HCT116 (cell line): ENCODE measurements around the gene PPP1R1B. TPM values are rescaled to one million over a fixed set of nuclear protein-coding genes. Genes with fewer than 3 reads are reported as not detected.

Experiments used
- ATAC-seq: fragments of 200-7000 bp; cut with Tn5 transposase; 2 replicates; pipeline ENCODE4 v1.9.1; 2020; ENCODE audit warnings: mild to moderate bottlenecking, moderate library complexity
- BruUV-seq: library from RNA; stranded (reverse); fragments of 400-500 nt; replicated peaks from 2 replicates; lab custom pipeline; 2021; lab: Mats Ljungman, UMichigan
- CTCF ChIA-PET: fragments of 300-600 bp; sonication (Branson Sonifier 250); formaldehyde crosslinking; loops from one replicate; lab custom pipeline; 2021; ENCODE audit warnings: antibody characterized with exemption; lab: Charles Lee
- POLR2A ChIA-PET: fragments of 300-600, 350-600 bp; sonication (Branson Sonifier 250); formaldehyde crosslinking; loops from one replicate; lab custom pipeline; 2021; ENCODE audit warnings: antibody characterized with exemption; lab: Charles Lee
- RAD21 ChIA-PET, 2 experiments: fragments of 300-600 bp; sonication (Branson Sonifier 250); formaldehyde crosslinking; loops; one replicate each; lab custom pipeline; 2023; ENCODE audit warnings: low total read pairs in 2 of 2; ENCODE audit not compliant: uncharacterized antibody in 2 of 2, unreplicated experiment in 2 of 2, low non-redundant PET in 1 of 2; lab: Charles Lee
- DNase-seq: peaks from one replicate; pipeline ENCODE4 v3.0.0-alpha.2; 2010; ENCODE audit warnings: low read depth, low spot score
- H2AFZ ChIP-seq: fragments of 200-600 bp; shearing (Covaris generic), sonication (generic); 2 replicates; pipeline ENCODE4 v1.6.1; 2017; ENCODE audit warnings: low read depth, mixed run types, mixed read lengths, antibody characterized with exemption, low read length; ENCODE audit not compliant: poor library complexity, severe bottlenecking
- H3K27ac ChIP-seq: 2 replicates; pipeline ENCODE4 v1.5.1; 2012; ENCODE audit warnings: low read depth, low read length
- H3K27me3 ChIP-seq: fragments of 200-600 bp; sonication (generic); 2 replicates; pipeline ENCODE4 v1.6.1; 2016; ENCODE audit warnings: mixed run types, low read length, mixed read lengths; ENCODE audit not compliant: insufficient read depth
- H3K36me3 ChIP-seq, 2 experiments: fragments of 200-500 bp in 1 of 2; fragments of 200-600 bp in 1 of 2; sonication (Bioruptor generic) in 1 of 2; sonication (generic) in 1 of 2; 2 replicates each; pipeline versions ENCODE4 v1.5.1 to v1.6.1; 2014 to 2016; ENCODE audit warnings: low read length in 2 of 2, inconsistent platforms in 1 of 2, mixed read lengths in 1 of 2, mixed run types in 1 of 2; ENCODE audit not compliant: insufficient read depth in 2 of 2, control insufficient read depth in 1 of 2
- H3K4me1 ChIP-seq, 2 experiments: fragments of 200-600 bp in 1 of 2; sonication (generic) in 1 of 2; 2 replicates each; pipeline versions ENCODE4 v1.5.1 to v1.6.1; 2012 to 2017; ENCODE audit warnings: low read length in 2 of 2, inconsistent platforms in 1 of 2, mild to moderate bottlenecking in 1 of 2, mixed read lengths in 1 of 2, mixed run types in 1 of 2, moderate library complexity in 1 of 2; ENCODE audit not compliant: insufficient read depth in 2 of 2, control insufficient read depth in 1 of 2
- H3K4me2 ChIP-seq: fragments of 200-600 bp; sonication (generic); 2 replicates; pipeline ENCODE4 v1.6.1; 2017; ENCODE audit warnings: mixed run types, low read length, mixed read lengths
- H3K4me3 ChIP-seq, 2 experiments: fragments of 200-600 bp in 1 of 2; sonication (generic) in 1 of 2; replicated peaks in 1 of 2; 2 replicates each; pipeline ENCODE4 v1.5.1; 2011 to 2016; ENCODE audit warnings: low read length in 2 of 2, control low read depth in 1 of 2, low read depth in 1 of 2, mild to moderate bottlenecking in 1 of 2, mixed read lengths in 1 of 2, mixed run types in 1 of 2
- H3K79me2 ChIP-seq: fragments of 200-600 bp; sonication (generic); 2 replicates; pipeline ENCODE4 v1.6.1; 2017; ENCODE audit warnings: mild to moderate bottlenecking, mixed run types, low read length, moderate library complexity, mixed read lengths; ENCODE audit not compliant: insufficient read depth
- H3K9ac ChIP-seq: fragments of 200-600 bp; sonication (generic); 2 replicates; pipeline ENCODE4 v1.6.1; 2016; ENCODE audit warnings: low read length, mixed read lengths
- H3K9me2 ChIP-seq: fragments of 200-600 bp; sonication (generic), shearing (Covaris generic); 2 replicates; pipeline ENCODE4 v1.6.1; 2017; ENCODE audit warnings: mixed run types, mild to moderate bottlenecking, moderate library complexity; ENCODE audit not compliant: insufficient read depth
- H3K9me3 ChIP-seq, 2 experiments: fragments of 200-500 bp in 1 of 2; fragments of 200-600 bp in 1 of 2; sonication (Bioruptor generic) in 1 of 2; sonication (generic) in 1 of 2; 2 replicates each; pipeline ENCODE4 v1.6.1; 2014 to 2017; ENCODE audit warnings: low read length in 2 of 2, mixed read lengths in 2 of 2, inconsistent platforms in 1 of 2, low read depth in 1 of 2, mild to moderate bottlenecking in 1 of 2, mixed run types in 1 of 2, moderate library complexity in 1 of 2; ENCODE audit not compliant: control insufficient read depth in 1 of 2, insufficient read depth in 1 of 2
- H4K20me1 ChIP-seq: fragments of 200-600 bp; sonication (generic), shearing (Covaris generic); 2 replicates; pipeline ENCODE4 v1.6.1; 2017; ENCODE audit warnings: mixed run types, mild to moderate bottlenecking, moderate library complexity; ENCODE audit not compliant: insufficient read depth
- CEBPB ChIP-seq: IDR thresholded peaks from 2 replicates; pipeline ENCODE4 v1.6.1; 2012; ENCODE audit warnings: low read depth
- EZH2 ChIP-seq: fragments of 200-600 bp; sonication (generic); IDR thresholded peaks from 2 replicates; pipeline ENCODE4 v1.6.1; 2017; ENCODE audit warnings: antibody characterized with exemption, mixed run types
- POLR2A ChIP-seq: IDR thresholded peaks from 2 replicates; pipeline ENCODE4 v1.7.0; 2011; ENCODE audit warnings: borderline replicate concordance; ENCODE audit not compliant: insufficient read depth, insufficient read length; ENCODE audit errors: extremely low read depth
- YY1 ChIP-seq: IDR thresholded peaks from 2 replicates; pipeline ENCODE4 v1.6.1; 2011; ENCODE audit warnings: low read length, low read depth, moderate library complexity, mild to moderate bottlenecking; ENCODE audit not compliant: insufficient replicate concordance; ENCODE audit errors: extremely low read depth
- intact Hi-C: fragments of 100-400 bp; cut with micrococcal nuclease; formaldehyde crosslinking; loops from 2 replicates; pipeline ENCODE4 v1.10.0; 2022
- total RNA-seq: library from RNA; stranded (reverse); gene quantifications from one replicate; pipeline ENCODE4 v1.2.1, GENCODE V29; 2021; ENCODE audit not compliant: unreplicated experiment
- TF ChIP-seq, protein P1 (sequence below): IDR thresholded peaks from 2 replicates; pipeline ENCODE4 v1.6.1; 2012; ENCODE audit warnings: low read depth
- TF ChIP-seq, protein P2 (sequence below), 3 experiments: fragments of 200-600 bp in 1 of 3; sonication (generic) in 1 of 3; IDR thresholded peaks in 2 of 3; conservative IDR thresholded peaks in 1 of 3; 2 replicates each; pipeline ENCODE4 v1.5.1; 2012 to 2017; ENCODE audit warnings: low read depth in 2 of 3, low read length in 2 of 3, antibody characterized with exemption in 1 of 3, borderline replicate concordance in 1 of 3, control low read depth in 1 of 3, mild to moderate bottlenecking in 1 of 3, mixed read lengths in 1 of 3, mixed run types in 1 of 3, moderate library complexity in 1 of 3; ENCODE audit not compliant: insufficient read depth in 1 of 3

PPP1R1B gene
- total RNA-seq, 1 experiment from 2014 or later = 0.49 TPM

DNA sequence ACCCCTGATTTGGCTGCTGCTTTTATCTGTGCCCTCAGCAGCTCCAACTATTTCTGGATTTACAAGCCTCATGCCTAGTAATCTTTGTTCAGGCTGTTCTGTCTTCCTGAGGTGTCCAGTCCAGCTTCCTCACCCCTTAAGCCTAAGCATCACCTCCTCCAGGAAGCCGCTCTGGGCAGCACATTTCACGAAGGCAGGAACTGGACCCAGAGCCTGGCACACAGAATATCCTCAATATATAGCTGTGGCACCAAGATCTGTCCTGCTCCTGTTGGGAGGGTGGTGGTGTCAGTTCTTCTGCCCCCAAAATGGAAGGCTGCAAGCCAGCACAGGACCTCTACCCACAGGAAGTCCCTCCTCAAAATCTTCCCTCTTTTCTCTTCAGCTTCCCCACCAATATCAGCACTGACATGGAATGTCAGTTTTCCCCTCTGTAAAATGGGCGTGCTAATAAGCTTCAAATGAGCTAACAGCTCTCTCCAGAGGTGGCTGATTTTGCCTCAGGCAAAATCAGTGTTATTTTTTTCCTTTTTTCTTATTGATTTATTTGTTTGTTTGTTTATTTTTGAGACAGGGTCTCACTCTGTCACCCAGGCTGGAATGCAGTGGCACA, 12.1 kb upstream of the PPP1R1B start:
- Histone ChIP-seq H3K4me3 (no peak overlapping the region), H3K36me3 (no peaks in the 10 kb centered on the region), H3K79me2 (no peaks in the 10 kb centered on the region), H3K9ac (no peak overlapping the region), H4K20me1 (no peaks in the 10 kb centered on the region), H3K4me1 (peaks cover 12 to 17% of the 10 kb centered on the region in 2 experiments; a peak in 3 of 4 replicates), H3K9me3 (no peaks in the 10 kb centered on the region), H3K27ac (no peak overlapping the region), H3K27me3 (no peaks in the 10 kb centered on the region), H2AFZ (no peak overlapping the region), H3K4me2 (no peak overlapping the region), H3K9me2 (no peaks in the 10 kb centered on the region)
- no TSS peak for BruUV-seq
- TF ChIP-seq, protein P1, sequence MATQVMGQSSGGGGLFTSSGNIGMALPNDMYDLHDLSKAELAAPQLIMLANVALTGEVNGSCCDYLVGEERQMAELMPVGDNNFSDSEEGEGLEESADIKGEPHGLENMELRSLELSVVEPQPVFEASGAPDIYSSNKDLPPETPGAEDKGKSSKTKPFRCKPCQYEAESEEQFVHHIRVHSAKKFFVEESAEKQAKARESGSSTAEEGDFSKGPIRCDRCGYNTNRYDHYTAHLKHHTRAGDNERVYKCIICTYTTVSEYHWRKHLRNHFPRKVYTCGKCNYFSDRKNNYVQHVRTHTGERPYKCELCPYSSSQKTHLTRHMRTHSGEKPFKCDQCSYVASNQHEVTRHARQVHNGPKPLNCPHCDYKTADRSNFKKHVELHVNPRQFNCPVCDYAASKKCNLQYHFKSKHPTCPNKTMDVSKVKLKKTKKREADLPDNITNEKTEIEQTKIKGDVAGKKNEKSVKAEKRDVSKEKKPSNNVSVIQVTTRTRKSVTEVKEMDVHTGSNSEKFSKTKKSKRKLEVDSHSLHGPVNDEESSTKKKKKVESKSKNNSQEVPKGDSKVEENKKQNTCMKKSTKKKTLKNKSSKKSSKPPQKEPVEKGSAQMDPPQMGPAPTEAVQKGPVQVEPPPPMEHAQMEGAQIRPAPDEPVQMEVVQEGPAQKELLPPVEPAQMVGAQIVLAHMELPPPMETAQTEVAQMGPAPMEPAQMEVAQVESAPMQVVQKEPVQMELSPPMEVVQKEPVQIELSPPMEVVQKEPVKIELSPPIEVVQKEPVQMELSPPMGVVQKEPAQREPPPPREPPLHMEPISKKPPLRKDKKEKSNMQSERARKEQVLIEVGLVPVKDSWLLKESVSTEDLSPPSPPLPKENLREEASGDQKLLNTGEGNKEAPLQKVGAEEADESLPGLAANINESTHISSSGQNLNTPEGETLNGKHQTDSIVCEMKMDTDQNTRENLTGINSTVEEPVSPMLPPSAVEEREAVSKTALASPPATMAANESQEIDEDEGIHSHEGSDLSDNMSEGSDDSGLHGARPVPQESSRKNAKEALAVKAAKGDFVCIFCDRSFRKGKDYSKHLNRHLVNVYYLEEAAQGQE = no peak
- no peak for TF ChIP-seq EZH2
- TF ChIP-seq CEBPB = no peak
- TF ChIP-seq POLR2A = no peak
- no peak for TF ChIP-seq YY1
- ChIA-PET POLR2A (no interaction called here), CTCF (interaction anchor here (2.2 kb wide), 1 partner anchor 9 kb away, joined by 11 read pairs; no protein-coding TSS in a partner anchor), RAD21 (no interaction called here)
- ATAC-seq (no peak), DNase-seq (no peak)
- intact Hi-C loops = no loop called here

DNA sequence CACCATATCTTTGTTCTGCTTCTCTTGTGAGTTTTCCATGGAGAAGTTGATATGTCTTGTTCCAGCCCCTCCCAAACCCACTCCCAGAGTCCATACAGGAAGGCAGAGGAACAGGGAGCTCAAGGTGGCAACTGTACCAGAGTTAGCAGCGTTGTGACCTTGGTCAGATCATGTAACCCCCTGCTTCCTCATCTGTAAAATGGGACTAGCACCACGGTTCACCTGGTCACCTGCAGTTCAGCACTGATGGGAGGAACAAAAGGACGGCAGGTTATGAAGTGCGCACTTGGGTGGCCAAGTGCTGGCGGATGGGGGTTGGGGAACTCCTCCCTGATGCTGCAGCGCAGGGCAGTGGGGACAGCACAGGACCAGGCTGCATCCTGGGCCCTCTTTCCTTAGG, 11.3 kb upstream of the PPP1R1B start:
- no peaks in the 10 kb centered on the region for H3K36me3 ChIP-seq
- ATAC-seq (no peak), DNase-seq (no peak)
- no TSS peak for BruUV-seq
- intact Hi-C loops = no loop called here
- ChIA-PET CTCF (interaction anchor here (2.2 kb wide), 1 partner anchor 8 kb away, joined by 11 read pairs; no protein-coding TSS in a partner anchor), POLR2A (no interaction called here), RAD21 (no interaction called here)
- H2AFZ ChIP-seq = no peak overlapping the region
- H3K4me1 ChIP-seq = peaks cover 12 to 17% of the 10 kb centered on the region in 2 experiments; a peak in 3 of 4 replicates
- no peak overlapping the region for H3K4me3 ChIP-seq
- H3K9me2 ChIP-seq = no peaks in the 10 kb centered on the region
- no peaks in the 10 kb centered on the region for H3K27me3 ChIP-seq
- no peak overlapping the region for H3K4me2 ChIP-seq
- no peak overlapping the region for H3K9ac ChIP-seq
- no peaks in the 10 kb centered on the region for H3K79me2 ChIP-seq
- no peak overlapping the region for H3K27ac ChIP-seq
- H3K9me3 ChIP-seq = no peaks in the 10 kb centered on the region
- TF ChIP-seq, protein P2, sequence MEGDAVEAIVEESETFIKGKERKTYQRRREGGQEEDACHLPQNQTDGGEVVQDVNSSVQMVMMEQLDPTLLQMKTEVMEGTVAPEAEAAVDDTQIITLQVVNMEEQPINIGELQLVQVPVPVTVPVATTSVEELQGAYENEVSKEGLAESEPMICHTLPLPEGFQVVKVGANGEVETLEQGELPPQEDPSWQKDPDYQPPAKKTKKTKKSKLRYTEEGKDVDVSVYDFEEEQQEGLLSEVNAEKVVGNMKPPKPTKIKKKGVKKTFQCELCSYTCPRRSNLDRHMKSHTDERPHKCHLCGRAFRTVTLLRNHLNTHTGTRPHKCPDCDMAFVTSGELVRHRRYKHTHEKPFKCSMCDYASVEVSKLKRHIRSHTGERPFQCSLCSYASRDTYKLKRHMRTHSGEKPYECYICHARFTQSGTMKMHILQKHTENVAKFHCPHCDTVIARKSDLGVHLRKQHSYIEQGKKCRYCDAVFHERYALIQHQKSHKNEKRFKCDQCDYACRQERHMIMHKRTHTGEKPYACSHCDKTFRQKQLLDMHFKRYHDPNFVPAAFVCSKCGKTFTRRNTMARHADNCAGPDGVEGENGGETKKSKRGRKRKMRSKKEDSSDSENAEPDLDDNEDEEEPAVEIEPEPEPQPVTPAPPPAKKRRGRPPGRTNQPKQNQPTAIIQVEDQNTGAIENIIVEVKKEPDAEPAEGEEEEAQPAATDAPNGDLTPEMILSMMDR (IDR thresholded peaks at IDR 0.05 in 2 of 3, conservative IDR thresholded peaks at IDR 0.05 in 1 of 3; ENCODE audit: borderline replicate concordance in 1 of 3, insufficient read depth in 1 of 3, low read depth in 2 of 3, low read length in 2 of 3) = no peak
- no peaks in the 10 kb centered on the region for H4K20me1 ChIP-seq
